ENCODE measurements around the gene CUBN. TPM values are rescaled to one million over a fixed set of nuclear protein-coding genes. Genes with fewer than 3 reads are reported as not detected.

The CUBN gene
- total and polyA plus RNA-seq, 10 of the 15 experiments (the other 5 are each of a cell fraction or from before 2014, with no cell fraction given) = under 0.01 to 0.14 (median 0.02) TPM; not detected in 6

DNA sequence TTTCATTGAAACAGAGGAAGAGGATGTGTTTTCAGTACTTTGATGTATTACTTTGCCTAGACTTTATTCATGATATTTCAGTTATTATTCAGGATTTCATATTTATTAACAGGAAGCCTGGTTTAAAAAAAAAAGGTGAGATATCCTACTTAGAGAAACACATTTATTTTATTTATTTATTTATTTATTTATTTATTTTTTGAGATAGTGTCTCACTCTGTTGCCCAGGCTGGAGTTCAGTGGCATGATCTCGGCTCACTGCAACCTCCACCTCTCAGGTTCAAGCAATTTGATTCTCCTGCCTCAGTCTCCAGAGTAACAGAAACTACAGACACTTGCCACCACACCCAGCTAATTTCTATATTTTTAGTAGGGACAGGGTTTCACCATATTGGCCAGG, 47.4 kb upstream of the CUBN start:
- H3K4me3 ChIP-seq = no peak overlapping the region
- H3K9me3 ChIP-seq (replicated peaks; ENCODE audit: control insufficient read depth, insufficient read depth, low read length) = no peaks in the 10 kb centered on the region
- ChIA-PET POLR2A (no interaction called here), CTCF (interaction anchor here (1.0 kb wide), 1 partner anchor 80 kb away, joined by 3 read pairs; no protein-coding TSS in a partner anchor), SMC1A (ENCODE audit: uncharacterized antibody, unreplicated experiment) (interaction anchor here (1.1 kb wide), 1 partner anchor 24 kb away, joined by 4 read pairs; the partner anchor contains the start of gene TRDMT1), RAD21 (ENCODE audit: unreplicated experiment) (no interaction called here)
- H3K27ac ChIP-seq (ENCODE audit: control insufficient read depth, insufficient read depth) = no peak overlapping the region
- no peak for ATAC-seq
- no peak overlapping the region for H3K9ac ChIP-seq (ENCODE audit: control insufficient read depth, insufficient read depth, low read length)
- intact Hi-C loops (cut with micrococcal nuclease; ENCODE audit: unreplicated experiment) (no loop called here), in situ Hi-C loops (cut with MboI) (no loop called here)
- TF ChIP-seq FOS (IDR thresholded peaks at IDR 0.05; ENCODE audit: borderline replicate concordance, extremely low read depth, insufficient read length) (no peak), HDAC6 (IDR thresholded peaks at IDR 0.05; ENCODE audit: unreplicated experiment) (no peak), MEF2B (IDR thresholded peaks at IDR 0.05; ENCODE audit: partially characterized antibody, poor library complexity, severe bottlenecking) (no peak), IRF4 (IDR thresholded peaks at IDR 0.05; ENCODE audit: low read depth, low read length) (no peak)
- no peak overlapping the region for H2AFZ ChIP-seq (ENCODE audit: control insufficient read depth, low read depth, low read length)
- H3K4me1 ChIP-seq (ENCODE audit: control insufficient read depth, insufficient read depth, low read length) = no peaks in the 10 kb centered on the region
- H3K79me2 ChIP-seq (ENCODE audit: control insufficient read depth, insufficient read depth, low read length) = no peaks in the 10 kb centered on the region
- no TSS peak for BruUV-seq (replicated peaks)
- no peaks in the 10 kb centered on the region for H3K27me3 ChIP-seq (replicated peaks in 1 of 2; ENCODE audit: control insufficient read depth in 2 of 2, insufficient read depth in 2 of 2, low read length in 1 of 2)
- H3K4me2 ChIP-seq (ENCODE audit: control insufficient read depth, insufficient read depth) = no peak overlapping the region
- H4K20me1 ChIP-seq (ENCODE audit: control insufficient read depth, insufficient read depth) = no peaks in the 10 kb centered on the region
- FAIRE-seq = no peak
- 100% methylated on average over 1 of the region's 1 CpG for WGBS (ENCODE audit: insufficient coverage, insufficient replicate concordance, low lambda C conversion rate, missing lambda C conversion rate)
- DNase-seq (ENCODE audit: low read depth, low spot score) = no peak
- no peaks in the 10 kb centered on the region for H3K36me3 ChIP-seq (ENCODE audit: control insufficient read depth in 2 of 2, insufficient read depth in 2 of 2, low read length in 1 of 2)

DNA sequence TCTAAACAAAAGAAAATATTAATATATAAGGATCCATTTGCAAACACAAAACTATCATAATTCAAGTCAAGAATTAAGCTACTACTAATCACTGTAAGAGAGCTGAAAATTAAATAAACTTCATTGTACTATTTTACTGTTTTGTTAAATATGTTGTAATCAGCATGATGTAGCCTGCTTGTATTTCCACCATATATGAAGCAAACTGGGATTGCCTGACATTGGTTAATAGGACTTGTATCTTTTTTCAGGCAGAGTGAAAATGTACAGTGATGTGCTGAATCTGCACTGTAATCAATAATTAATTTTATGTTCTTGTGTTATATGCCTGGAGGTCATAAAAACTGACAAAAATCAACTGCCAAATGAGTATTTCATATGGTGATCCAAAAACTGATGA, 46.5 kb upstream of the CUBN start:
- SMC1A ChIA-PET (ENCODE audit: uncharacterized antibody, unreplicated experiment) = interaction anchor here (0.6 to 1.1 kb wide), 2 partner anchors 25 to 1331 kb away, joined by 3 to 4 read pairs; partner anchors contain the start of gene TRDMT1
- Histone ChIP-seq H2AFZ (ENCODE audit: control insufficient read depth, low read depth, low read length) (no peak overlapping the region), H3K4me3 (no peak overlapping the region), H3K9ac (ENCODE audit: control insufficient read depth, insufficient read depth, low read length) (no peak overlapping the region), H3K79me2 (ENCODE audit: control insufficient read depth, insufficient read depth, low read length) (no peaks in the 10 kb centered on the region), H3K9me3 (replicated peaks; ENCODE audit: control insufficient read depth, insufficient read depth, low read length) (no peaks in the 10 kb centered on the region), H3K4me2 (ENCODE audit: control insufficient read depth, insufficient read depth) (no peak overlapping the region), H3K27ac (ENCODE audit: control insufficient read depth, insufficient read depth) (no peak overlapping the region), H4K20me1 (ENCODE audit: control insufficient read depth, insufficient read depth) (no peaks in the 10 kb centered on the region), H3K36me3 (ENCODE audit: control insufficient read depth in 2 of 2, insufficient read depth in 2 of 2, low read length in 1 of 2) (no peaks in the 10 kb centered on the region; a peak in 1 of 4 replicates), H3K4me1 (ENCODE audit: control insufficient read depth, insufficient read depth, low read length) (no peaks in the 10 kb centered on the region), H3K27me3 (replicated peaks in 1 of 2; ENCODE audit: control insufficient read depth in 2 of 2, insufficient read depth in 2 of 2, low read length in 1 of 2) (no peaks in the 10 kb centered on the region)
- in situ Hi-C loops (cut with MboI) = no loop called here
- ATAC-seq = no peak
- no peak for DNase-seq (ENCODE audit: low read depth, low spot score)
- TF ChIP-seq CEBPB (IDR thresholded peaks at IDR 0.05; ENCODE audit: borderline replicate concordance in 1 of 2, low read depth in 2 of 2, low read length in 2 of 2) (no peak), RBBP5 (conservative IDR thresholded peaks at IDR 0.05) (no peak)
- CTCF ChIA-PET = interaction anchor here (1.0 kb wide), 1 partner anchor 81 kb away, joined by 3 read pairs; no protein-coding TSS in a partner anchor
- intact Hi-C loops (cut with micrococcal nuclease; ENCODE audit: unreplicated experiment) = no loop called here
- RAD21 ChIA-PET (ENCODE audit: unreplicated experiment) = no interaction called here
- BruUV-seq (replicated peaks) = no TSS peak
- FAIRE-seq = no peak
- POLR2A ChIA-PET = no interaction called here

All from GM12878 (cell line).